HG02678 (cell line): ENCODE results near the gene MRPL37.
"Not testable (repeated sequence)": the region's sequence is repeated elsewhere in the genome, so short reads cannot be mapped to it uniquely, and the experiment has no call there.

Experiments used
- ATAC-seq: cut with Tn5 transposase; IDR thresholded peaks from one replicate; pipeline ENCODE4 v1.9.1; 2021; ENCODE audit warnings: mild to moderate bottlenecking, moderate library complexity; ENCODE audit not compliant: unreplicated experiment

Gene MRPL37

GRCh38 chr1:54218883-54219687 lies 19.1 kb downstream of the MRPL37 start:
- ATAC-seq: no peak

GRCh38 chr1:54219688-54220003 lies 19.7 kb downstream of the MRPL37 start:
- ATAC-seq: no peak

- no peak for ATAC-seq
These were observed 20.2 kb downstream of the MRPL37 start for GRCh38 chr1:54220004-54220811.

- no peak for ATAC-seq
These were observed 21.3 kb downstream of the MRPL37 start for GRCh38 chr1:54221113-54221834.

GRCh38 chr1:54221867-54222484 lies 22.0 kb downstream of the MRPL37 start:
- ATAC-seq: no peak

- ATAC-seq: no peak
These were observed 22.7 kb downstream of the MRPL37 start for GRCh38 chr1:54222711-54223110.

GRCh38 chr1:54223441-54224202 lies 23.7 kb downstream of the MRPL37 start:
- no peak for ATAC-seq

- ATAC-seq: no peak
These were observed 24.3 kb downstream of the MRPL37 start for GRCh38 chr1:54224233-54224632.

- ATAC-seq: no peak
These were observed 25.4 kb downstream of the MRPL37 start for GRCh38 chr1:54225378-54225777.

- ATAC-seq: no peak
These were observed 26.1 kb downstream of the MRPL37 start for GRCh38 chr1:54225986-54226559.

- ATAC-seq: no peak
These were observed 27.2 kb downstream of the MRPL37 start for GRCh38 chr1:54227091-54227602.

GRCh38 chr1:54227891-54228310 lies 27.9 kb downstream of the MRPL37 start:
- ATAC-seq: no peak

- no peak for ATAC-seq
These were observed 28.7 kb downstream of the MRPL37 start for GRCh38 chr1:54228638-54229079.

- ATAC-seq: no peak
These were observed 29.4 kb downstream of the MRPL37 start for GRCh38 chr1:54229281-54229891.

GRCh38 chr1:54230507-54231339 lies 30.8 kb downstream of the MRPL37 start:
- ATAC-seq: no peak

- not testable (repeated sequence) for ATAC-seq
These were observed 33.2 kb downstream of the MRPL37 start for GRCh38 chr1:54233196-54233595.

GRCh38 chr1:54234284-54234683 lies 34.3 kb downstream of the MRPL37 start:
- no peak for ATAC-seq

GRCh38 chr1:54237586-54237985 lies 37.6 kb downstream of the MRPL37 start:
- no peak for ATAC-seq
